ENCODE results near the gene ZNF547.

The ZNF547 gene

GRCh38 chr19:57342582-57342981 is 20.8 kb upstream of the ZNF547 start:
- TF ChIP-seq SP2 (tag by site-specific recombination; IDR thresholded peaks at IDR 0.05), result no peak
- TF ChIP-seq, protein P1, sequence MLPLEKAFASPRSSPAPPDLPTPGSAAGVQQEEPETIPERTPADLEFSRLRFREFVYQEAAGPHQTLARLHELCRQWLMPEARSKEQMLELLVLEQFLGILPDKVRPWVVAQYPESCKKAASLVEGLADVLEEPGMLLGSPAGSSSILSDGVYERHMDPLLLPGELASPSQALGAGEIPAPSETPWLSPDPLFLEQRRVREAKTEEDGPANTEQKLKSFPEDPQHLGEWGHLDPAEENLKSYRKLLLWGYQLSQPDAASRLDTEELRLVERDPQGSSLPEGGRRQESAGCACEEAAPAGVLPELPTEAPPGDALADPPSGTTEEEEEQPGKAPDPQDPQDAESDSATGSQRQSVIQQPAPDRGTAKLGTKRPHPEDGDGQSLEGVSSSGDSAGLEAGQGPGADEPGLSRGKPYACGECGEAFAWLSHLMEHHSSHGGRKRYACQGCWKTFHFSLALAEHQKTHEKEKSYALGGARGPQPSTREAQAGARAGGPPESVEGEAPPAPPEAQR (tag by site-specific recombination; IDR thresholded peaks at IDR 0.05), result no peak
- TF ChIP-seq REPIN1 (tag by site-specific recombination; IDR thresholded peaks at IDR 0.05; ENCODE audit: low read depth), result no peak
- TF ChIP-seq ZBTB48 (tag by site-specific recombination; IDR thresholded peaks at IDR 0.05), result no peak
- TF ChIP-seq ZNF433 (tag by site-specific recombination; IDR thresholded peaks at IDR 0.05; ENCODE audit: low read depth), result no peak
- TF ChIP-seq KLF9 (tag by site-specific recombination; IDR thresholded peaks at IDR 0.05; ENCODE audit: low read depth), result no peak
- no peak for TF ChIP-seq ZNF660 (tag by site-specific recombination; IDR thresholded peaks at IDR 0.05)
- no peak for TF ChIP-seq ZNF76 (tag by site-specific recombination; IDR thresholded peaks at IDR 0.05; ENCODE audit: borderline replicate concordance, low read depth)
- no peak for TF ChIP-seq ZBTB21 (tag by site-specific recombination; IDR thresholded peaks at IDR 0.05)
- TF ChIP-seq ZSCAN16 (tag by site-specific recombination; IDR thresholded peaks at IDR 0.05), result no peak
- no peak for TF ChIP-seq HOXA7 (CRISPR knock-in tag; IDR thresholded peaks at IDR 0.05; ENCODE audit: borderline replicate concordance)
- TF ChIP-seq ZNF777 (tag by site-specific recombination; IDR thresholded peaks at IDR 0.05; ENCODE audit: borderline replicate concordance), result no peak
- no peak overlapping the region for H3K27ac ChIP-seq (ENCODE audit: extremely low read depth, low read depth, low read length)
- POLR2A ChIA-PET, result interaction anchor here (3.8 kb wide), 1 partner anchor 8 kb away, joined by 13 read pairs; the partner anchor contains the start of gene ZNF304
- no peaks in the 10 kb centered on the region for H3K4me1 ChIP-seq (ENCODE audit: control insufficient read depth, insufficient read depth, low read length)
- no peak overlapping the region for H3K4me3 ChIP-seq (ENCODE audit: low read depth, low read length)
- H3K36me3 ChIP-seq (ENCODE audit: control insufficient read depth in 2 of 2, insufficient read depth in 1 of 2, low read length in 2 of 2), result no peaks in the 10 kb centered on the region
- H3K9me3 ChIP-seq (ENCODE audit: control insufficient read depth, insufficient read depth, low read depth, low read length), result no peaks in the 10 kb centered on the region
- CTCF ChIA-PET, result interaction anchor here (0.6 kb wide), 1 partner anchor 285 kb away, joined by 3 read pairs; no protein-coding TSS in a partner anchor

GRCh38 chr19:57348136-57348535 is 15.2 kb upstream of the ZNF547 start:
- peaks cover 6% of the 10 kb centered on the region; the same call in 1 of the 2 replicates for H3K4me1 ChIP-seq (ENCODE audit: control insufficient read depth, insufficient read depth, low read length)
- H3K36me3 ChIP-seq (ENCODE audit: control insufficient read depth in 2 of 2, insufficient read depth in 1 of 2, low read length in 2 of 2), result peaks cover under 1 to 4% of the 10 kb centered on the region in 2 experiments; a peak in 2 of 3 replicates
- no peak overlapping the region for H3K4me3 ChIP-seq (ENCODE audit: low read depth, low read length)
- ChIA-PET CTCF (no interaction called here), POLR2A (no interaction called here)
- TF ChIP-seq, protein P2, sequence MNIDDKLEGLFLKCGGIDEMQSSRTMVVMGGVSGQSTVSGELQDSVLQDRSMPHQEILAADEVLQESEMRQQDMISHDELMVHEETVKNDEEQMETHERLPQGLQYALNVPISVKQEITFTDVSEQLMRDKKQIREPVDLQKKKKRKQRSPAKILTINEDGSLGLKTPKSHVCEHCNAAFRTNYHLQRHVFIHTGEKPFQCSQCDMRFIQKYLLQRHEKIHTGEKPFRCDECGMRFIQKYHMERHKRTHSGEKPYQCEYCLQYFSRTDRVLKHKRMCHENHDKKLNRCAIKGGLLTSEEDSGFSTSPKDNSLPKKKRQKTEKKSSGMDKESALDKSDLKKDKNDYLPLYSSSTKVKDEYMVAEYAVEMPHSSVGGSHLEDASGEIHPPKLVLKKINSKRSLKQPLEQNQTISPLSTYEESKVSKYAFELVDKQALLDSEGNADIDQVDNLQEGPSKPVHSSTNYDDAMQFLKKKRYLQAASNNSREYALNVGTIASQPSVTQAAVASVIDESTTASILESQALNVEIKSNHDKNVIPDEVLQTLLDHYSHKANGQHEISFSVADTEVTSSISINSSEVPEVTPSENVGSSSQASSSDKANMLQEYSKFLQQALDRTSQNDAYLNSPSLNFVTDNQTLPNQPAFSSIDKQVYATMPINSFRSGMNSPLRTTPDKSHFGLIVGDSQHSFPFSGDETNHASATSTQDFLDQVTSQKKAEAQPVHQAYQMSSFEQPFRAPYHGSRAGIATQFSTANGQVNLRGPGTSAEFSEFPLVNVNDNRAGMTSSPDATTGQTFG (tag by site-specific recombination; IDR thresholded peaks at IDR 0.05; ENCODE audit: borderline replicate concordance), result no peak
- TF ChIP-seq ZNF292 (tag by site-specific recombination; IDR thresholded peaks at IDR 0.05; ENCODE audit: borderline replicate concordance, low read depth) (no peak), ZNF791 (tag by site-specific recombination; IDR thresholded peaks at IDR 0.05) (no peak), ZNF843 (tag by site-specific recombination; IDR thresholded peaks at IDR 0.05) (no peak), ZNF350 (tag by site-specific recombination; IDR thresholded peaks at IDR 0.05) (no peak)
- no peak overlapping the region for H3K27ac ChIP-seq (ENCODE audit: extremely low read depth, low read depth, low read length)
- H3K9me3 ChIP-seq (ENCODE audit: control insufficient read depth, insufficient read depth, low read depth, low read length), result no peaks in the 10 kb centered on the region

Measured in HEK293 (cell line).